T-cell (primary cell): ENCODE results near the gene ARHGAP6. TPM values are rescaled to one million over a fixed set of nuclear protein-coding genes. Genes with fewer than 3 reads are reported as not detected.

ENCODE experiments used
- ATAC-seq, 4 experiments: fragments of 200-7000 bp in 3 of 4; fragments of 150-1000 bp in 1 of 4; cut with Tn5 transposase; replicated peaks in 1 of 4; 1 replicate in 3 of 4; 2 replicates in 1 of 4; pipeline ENCODE4 v1.10.0; 2021; ENCODE audit warnings: moderate library complexity in 3 of 4, mild to moderate bottlenecking in 2 of 4, moderate number of reproducible peaks in 1 of 4
- CTCF ChIA-PET, 2 donors: fragments of 300-600 bp; sonication (Branson Sonifier 250); formaldehyde crosslinking; loops; one replicate each; lab custom pipeline; 2022; ENCODE audit warnings: antibody characterized with exemption in 2 of 2; lab: Charles Lee
- POLR2A ChIA-PET, 2 donors: fragments of 300-600 bp; sonication (Branson Sonifier 250); formaldehyde crosslinking; loops; one replicate each; lab custom pipeline; 2022; ENCODE audit warnings: antibody characterized with exemption in 2 of 2; lab: Charles Lee
- DNase-seq, 35 experiments: peaks; one replicate each; pipeline versions ENCODE4 v3.0.0 to v3.0.0-alpha.2; 2013 to 2023
- H3K27ac ChIP-seq: one replicate; pipeline ENCODE4 v1.5.1; 2013; ENCODE audit warnings: low read length
- H3K27me3 ChIP-seq, 2 experiments: replicated peaks in 1 of 2; 1 replicate in 1 of 2; 2 replicates in 1 of 2; pipeline versions ENCODE4 v1.6.1 to v1.7.0; 2013; ENCODE audit warnings: low read length in 1 of 2, mixed read lengths in 1 of 2; ENCODE audit not compliant: control insufficient read depth in 2 of 2, insufficient read depth in 2 of 2; ENCODE audit errors: extremely low read depth in 1 of 2
- H3K36me3 ChIP-seq, 2 donors: 1 replicate in 1 of 2; 2 replicates in 1 of 2; pipeline versions ENCODE4 v1.6.1 to v1.7.0; 2013; ENCODE audit warnings: low read length in 1 of 2; ENCODE audit not compliant: control insufficient read depth in 2 of 2, insufficient read depth in 1 of 2; ENCODE audit errors: extremely low read depth in 1 of 2
- H3K4me1 ChIP-seq, 2 experiments: 1 replicate in 1 of 2; 2 replicates in 1 of 2; pipeline versions ENCODE4 v1.6.1 to v1.7.0; 2013; ENCODE audit warnings: low read length in 2 of 2, mixed read lengths in 1 of 2; ENCODE audit not compliant: insufficient read depth in 2 of 2, control insufficient read depth in 1 of 2; ENCODE audit errors: extremely low read depth in 1 of 2
- H3K4me3 ChIP-seq, 2 donors: 1 replicate in 1 of 2; 2 replicates in 1 of 2; pipeline versions ENCODE4 v1.5.1 to v1.7.0; 2013; ENCODE audit warnings: mild to moderate bottlenecking in 2 of 2, low read length in 1 of 2, moderate library complexity in 1 of 2; ENCODE audit not compliant: control insufficient read depth in 1 of 2; ENCODE audit errors: extremely low read depth in 1 of 2
- H3K9me3 ChIP-seq: 2 replicates; pipeline ENCODE4 v1.7.0; 2013
- H3K27ac Mint-ChIP-seq, 2 donors: one replicate each; pipeline ENCODE4 v1.8.0; 2020 to 2021; ENCODE audit warnings: mild to moderate bottlenecking in 2 of 2, mixed read lengths in 2 of 2
- H3K27me3 Mint-ChIP-seq, 2 donors: one replicate each; pipeline ENCODE4 v1.8.0; 2021 to 2022; ENCODE audit warnings: mixed read lengths in 2 of 2
- H3K36me3 Mint-ChIP-seq: one replicate; pipeline ENCODE4 v1.8.0; 2021; ENCODE audit warnings: mixed read lengths
- H3K4me1 Mint-ChIP-seq, 3 donors: one replicate each; pipeline ENCODE4 v1.8.0; 2020 to 2022; ENCODE audit warnings: mixed read lengths in 3 of 3, mild to moderate bottlenecking in 1 of 3
- H3K4me3 Mint-ChIP-seq, 3 donors: one replicate each; pipeline ENCODE4 v1.8.0; 2020 to 2022; ENCODE audit warnings: mild to moderate bottlenecking in 3 of 3, mixed read lengths in 3 of 3, moderate library complexity in 3 of 3
- H3K9me3 Mint-ChIP-seq, 3 donors: one replicate each; pipeline ENCODE4 v1.8.0; 2020 to 2022; ENCODE audit warnings: mixed read lengths in 3 of 3
- WGBS: methylation state at CpG from one replicate; pipeline ENCODE4 v1.1.5; 2013; ENCODE audit warnings: missing lambda C conversion rate; ENCODE audit not compliant: insufficient coverage; 5-methylcytosine and 5-hydroxymethylcytosine counted together
- total RNA-seq, 35 experiments: library from RNA in 6 of 35; stranded (reverse) in 6 of 35; fragments of 120-200 nt in 1 of 35; gene quantifications; one replicate each; pipeline versions ENCODE4 v1.2.1 to v1.2.4 and lab custom pipeline; 2013 to 2026

The ARHGAP6 gene
- total RNA-seq, 5 donors from 2014 or later (not counting 1 experiment from before 2014, with no cell fraction given) = 0.09 to 0.13 (median 0.12) TPM; not detected in 2

- peaks cover 0 to 29% of the 10 kb centered on the region in 2 donors for H3K27me3 Mint-ChIP-seq
- H3K36me3 Mint-ChIP-seq = no peaks in the 10 kb centered on the region
- Histone ChIP-seq H3K36me3 (no peaks in the 10 kb centered on the region), H3K4me3 (no peak overlapping the region), H3K9me3 (no peaks in the 10 kb centered on the region), H3K27ac (no peak overlapping the region), H3K4me1 (no peaks in the 10 kb centered on the region), H3K27me3 (no peaks in the 10 kb centered on the region)
- DNase-seq (no peak), ATAC-seq (no peak)
- H3K4me1 Mint-ChIP-seq = no peaks in the 10 kb centered on the region
- no peak overlapping the region for H3K27ac Mint-ChIP-seq
- CTCF ChIA-PET = interaction anchor here in 1 of 2 donors (0.6 kb wide), 1 partner anchor 24 kb away, joined by 3 read pairs; no protein-coding TSS in a partner anchor
- POLR2A ChIA-PET = no interaction called here
- H3K4me3 Mint-ChIP-seq = no peak overlapping the region
- H3K9me3 Mint-ChIP-seq = no peaks in the 10 kb centered on the region
- WGBS = no CpG with 5 or more reads among the region's 1 CpG
These were observed 201.3 kb downstream of the ARHGAP6 start for GRCh38 chrX:11464380-11464779.

- DNase-seq = no peak
- ATAC-seq = no peak
- WGBS = no CpG with 5 or more reads among the region's 2 CpGs
- H3K9me3 Mint-ChIP-seq = no peaks in the 10 kb centered on the region
- CTCF ChIA-PET = no interaction called here
- no peak overlapping the region for H3K27ac ChIP-seq
- no peak overlapping the region for H3K4me3 Mint-ChIP-seq
- no peaks in the 10 kb centered on the region for H3K4me1 ChIP-seq
- no peaks in the 10 kb centered on the region for H3K27me3 ChIP-seq
- POLR2A ChIA-PET = no interaction called here
- H3K36me3 Mint-ChIP-seq = no peaks in the 10 kb centered on the region
- H3K27ac Mint-ChIP-seq = no peak overlapping the region
- H3K9me3 ChIP-seq = no peaks in the 10 kb centered on the region
- H3K4me3 ChIP-seq = no peak overlapping the region
- no peaks in the 10 kb centered on the region for H3K36me3 ChIP-seq
- no peaks in the 10 kb centered on the region for H3K4me1 Mint-ChIP-seq
- peaks cover 0 to 32% of the 10 kb centered on the region in 2 donors for H3K27me3 Mint-ChIP-seq
These were observed 203.1 kb downstream of the ARHGAP6 start for GRCh38 chrX:11462648-11463047.

- WGBS = no CpG with 5 or more reads among the region's 5 CpGs
- H3K4me1 Mint-ChIP-seq = no peaks in the 10 kb centered on the region
- H3K27ac ChIP-seq = no peak overlapping the region
- no peak for DNase-seq
- no peaks in the 10 kb centered on the region for H3K36me3 ChIP-seq
- peaks cover 0 to 29% of the 10 kb centered on the region in 2 donors for H3K27me3 Mint-ChIP-seq
- ATAC-seq = no peak
- H3K27ac Mint-ChIP-seq = no peak overlapping the region
- no peaks in the 10 kb centered on the region for H3K27me3 ChIP-seq
- CTCF ChIA-PET = no interaction called here
- no peak overlapping the region for H3K4me3 ChIP-seq
- no peaks in the 10 kb centered on the region for H3K4me1 ChIP-seq
- POLR2A ChIA-PET = no interaction called here
- no peaks in the 10 kb centered on the region for H3K9me3 Mint-ChIP-seq
- H3K9me3 ChIP-seq = no peaks in the 10 kb centered on the region
- no peaks in the 10 kb centered on the region for H3K36me3 Mint-ChIP-seq
- no peak overlapping the region for H3K4me3 Mint-ChIP-seq
These were observed 203.6 kb downstream of the ARHGAP6 start for GRCh38 chrX:11462136-11462535.

- no peaks in the 10 kb centered on the region for H3K36me3 Mint-ChIP-seq
- Histone ChIP-seq H3K9me3 (no peaks in the 10 kb centered on the region), H3K27me3 (no peaks in the 10 kb centered on the region), H3K27ac (no peak overlapping the region), H3K36me3 (no peaks in the 10 kb centered on the region), H3K4me1 (no peaks in the 10 kb centered on the region), H3K4me3 (no peak overlapping the region)
- H3K9me3 Mint-ChIP-seq = no peaks in the 10 kb centered on the region
- WGBS = no CpG with 5 or more reads among the region's 5 CpGs
- ATAC-seq = no peak
- no peak overlapping the region for H3K27ac Mint-ChIP-seq
- ChIA-PET POLR2A (no interaction called here), CTCF (no interaction called here)
- peaks cover 0 to 29% of the 10 kb centered on the region in 2 donors for H3K27me3 Mint-ChIP-seq
- no peaks in the 10 kb centered on the region for H3K4me1 Mint-ChIP-seq
- DNase-seq = no peak
- no peak overlapping the region for H3K4me3 Mint-ChIP-seq
These were observed 204.3 kb downstream of the ARHGAP6 start for GRCh38 chrX:11461201-11462001.

- no peak for DNase-seq
- no peaks in the 10 kb centered on the region for H3K36me3 Mint-ChIP-seq
These were observed 205.4 kb downstream of the ARHGAP6 start for GRCh38 chrX:11460347-11460746.

GRCh38 chrX:11458170-11458569 is 207.6 kb downstream of the ARHGAP6 start:
- Histone ChIP-seq H3K36me3 (no peaks in the 10 kb centered on the region), H3K9me3 (no peaks in the 10 kb centered on the region), H3K27ac (no peak overlapping the region), H3K4me1 (no peaks in the 10 kb centered on the region), H3K4me3 (no peak overlapping the region), H3K27me3 (no peaks in the 10 kb centered on the region)
- no peaks in the 10 kb centered on the region for H3K36me3 Mint-ChIP-seq
- H3K27ac Mint-ChIP-seq = no peak overlapping the region
- H3K9me3 Mint-ChIP-seq = no peaks in the 10 kb centered on the region
- H3K4me1 Mint-ChIP-seq = no peaks in the 10 kb centered on the region
- no peak overlapping the region for H3K4me3 Mint-ChIP-seq
- ChIA-PET CTCF (no interaction called here), POLR2A (no interaction called here)
- DNase-seq (no peak), ATAC-seq (no peak)
- WGBS = no CpG with 5 or more reads among the region's 3 CpGs
- peaks cover 1 to 36% of the 10 kb centered on the region in 2 donors for H3K27me3 Mint-ChIP-seq

More at GRCh38 chrX:11460347-11460746, 205.4 kb downstream of the ARHGAP6 start:
- H3K36me3 ChIP-seq = no peaks in the 10 kb centered on the region
- ChIA-PET POLR2A (no interaction called here), CTCF (no interaction called here)
- no CpG with 5 or more reads among the region's 2 CpGs for WGBS
- no peak overlapping the region for H3K27ac ChIP-seq
- H3K27ac Mint-ChIP-seq = no peak overlapping the region
- no peak overlapping the region for H3K4me3 ChIP-seq
- no peaks in the 10 kb centered on the region for H3K9me3 ChIP-seq
- no peaks in the 10 kb centered on the region for H3K9me3 Mint-ChIP-seq
- no peak overlapping the region for H3K4me3 Mint-ChIP-seq
- H3K27me3 Mint-ChIP-seq = peaks cover 0 to 30% of the 10 kb centered on the region in 2 donors
- H3K4me1 Mint-ChIP-seq = no peaks in the 10 kb centered on the region
- H3K4me1 ChIP-seq = no peaks in the 10 kb centered on the region
- no peaks in the 10 kb centered on the region for H3K27me3 ChIP-seq
- no peak for ATAC-seq
